Measurements from ENCODE around the gene ARAP1.

The ARAP1 gene

DNA sequence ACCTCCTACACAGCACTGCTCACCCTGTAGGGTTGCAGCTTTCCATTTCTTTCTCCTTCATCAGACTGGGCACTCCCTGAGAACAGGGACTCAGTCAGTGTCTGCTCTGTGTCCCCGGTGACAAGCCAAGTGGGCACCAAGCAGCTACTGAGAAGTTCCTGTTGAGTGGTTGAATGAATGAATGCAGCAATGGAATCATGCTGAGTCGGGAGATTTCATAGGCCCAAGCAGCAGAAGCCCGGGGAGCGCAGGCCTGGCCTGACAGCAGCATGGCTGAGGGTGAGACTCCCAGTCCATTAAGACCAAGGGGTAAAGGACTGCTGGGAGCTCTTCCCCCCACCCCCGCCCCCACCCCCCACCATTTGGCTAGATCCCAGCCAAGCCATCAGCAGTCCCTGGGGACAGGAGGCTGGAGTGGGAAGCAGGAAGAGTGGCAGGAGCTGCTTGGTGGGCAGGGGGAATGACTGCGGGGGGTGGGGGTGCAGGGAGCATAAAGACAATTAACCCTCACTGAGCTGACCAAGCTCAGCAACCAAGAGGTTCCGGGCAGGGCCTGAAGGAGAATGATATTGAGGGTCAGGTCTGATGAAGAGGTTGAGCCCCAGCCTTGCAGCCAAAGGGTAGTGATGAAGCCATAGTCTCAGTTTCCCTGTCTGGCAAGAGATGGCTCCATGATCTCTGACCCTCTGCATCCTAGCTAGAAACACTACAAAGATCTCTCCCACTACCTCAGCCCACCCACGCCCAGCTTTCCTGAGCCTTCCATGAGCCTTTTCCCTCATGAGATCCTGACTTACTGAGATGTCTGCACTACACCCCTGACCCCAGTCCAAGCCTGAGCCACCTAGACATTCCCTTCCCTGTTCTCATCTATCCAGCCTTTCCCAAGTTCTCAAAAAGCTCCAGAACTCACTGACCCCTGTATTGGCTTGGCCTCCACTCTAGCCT, 80.8 kb downstream of the ARAP1 start:
- TF ChIP-seq, protein P1, sequence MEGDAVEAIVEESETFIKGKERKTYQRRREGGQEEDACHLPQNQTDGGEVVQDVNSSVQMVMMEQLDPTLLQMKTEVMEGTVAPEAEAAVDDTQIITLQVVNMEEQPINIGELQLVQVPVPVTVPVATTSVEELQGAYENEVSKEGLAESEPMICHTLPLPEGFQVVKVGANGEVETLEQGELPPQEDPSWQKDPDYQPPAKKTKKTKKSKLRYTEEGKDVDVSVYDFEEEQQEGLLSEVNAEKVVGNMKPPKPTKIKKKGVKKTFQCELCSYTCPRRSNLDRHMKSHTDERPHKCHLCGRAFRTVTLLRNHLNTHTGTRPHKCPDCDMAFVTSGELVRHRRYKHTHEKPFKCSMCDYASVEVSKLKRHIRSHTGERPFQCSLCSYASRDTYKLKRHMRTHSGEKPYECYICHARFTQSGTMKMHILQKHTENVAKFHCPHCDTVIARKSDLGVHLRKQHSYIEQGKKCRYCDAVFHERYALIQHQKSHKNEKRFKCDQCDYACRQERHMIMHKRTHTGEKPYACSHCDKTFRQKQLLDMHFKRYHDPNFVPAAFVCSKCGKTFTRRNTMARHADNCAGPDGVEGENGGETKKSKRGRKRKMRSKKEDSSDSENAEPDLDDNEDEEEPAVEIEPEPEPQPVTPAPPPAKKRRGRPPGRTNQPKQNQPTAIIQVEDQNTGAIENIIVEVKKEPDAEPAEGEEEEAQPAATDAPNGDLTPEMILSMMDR (IDR thresholded peaks at IDR 0.05; ENCODE audit: low read depth, low read length), result no peak
- no peak overlapping the region for H3K4me3 ChIP-seq (replicated peaks in 1 of 2; ENCODE audit: low read depth in 2 of 2, low read length in 2 of 2)
- no peak for DNase-seq (ENCODE audit: low read depth in 2 of 2)

DNA sequence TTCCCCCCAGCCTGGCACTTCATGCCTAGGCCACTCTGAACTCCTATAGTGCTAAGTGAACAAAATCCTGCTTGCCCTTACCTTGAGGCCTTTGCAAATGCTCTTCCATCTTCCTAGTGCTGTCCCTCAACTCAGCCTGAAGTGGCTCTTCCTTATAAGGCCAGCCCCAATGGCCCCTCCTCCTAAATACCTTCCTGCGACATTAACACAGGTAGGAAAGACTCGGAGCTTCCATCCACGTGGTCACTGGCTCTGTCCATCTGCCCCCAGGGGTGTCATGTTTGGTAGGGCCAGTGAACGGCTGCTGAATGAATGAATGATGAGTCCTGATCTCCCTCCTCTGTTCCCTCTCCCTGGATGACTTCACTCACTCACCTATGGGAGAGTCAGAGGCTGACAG, 82.2 kb downstream of the ARAP1 start:
- H3K4me3 ChIP-seq (replicated peaks in 1 of 2; ENCODE audit: low read depth in 2 of 2, low read length in 2 of 2), result no peak overlapping the region
- TF ChIP-seq, protein P1 (IDR thresholded peaks at IDR 0.05; ENCODE audit: low read depth, low read length), result no peak
- no peak for DNase-seq (ENCODE audit: low read depth in 2 of 2)

DNA sequence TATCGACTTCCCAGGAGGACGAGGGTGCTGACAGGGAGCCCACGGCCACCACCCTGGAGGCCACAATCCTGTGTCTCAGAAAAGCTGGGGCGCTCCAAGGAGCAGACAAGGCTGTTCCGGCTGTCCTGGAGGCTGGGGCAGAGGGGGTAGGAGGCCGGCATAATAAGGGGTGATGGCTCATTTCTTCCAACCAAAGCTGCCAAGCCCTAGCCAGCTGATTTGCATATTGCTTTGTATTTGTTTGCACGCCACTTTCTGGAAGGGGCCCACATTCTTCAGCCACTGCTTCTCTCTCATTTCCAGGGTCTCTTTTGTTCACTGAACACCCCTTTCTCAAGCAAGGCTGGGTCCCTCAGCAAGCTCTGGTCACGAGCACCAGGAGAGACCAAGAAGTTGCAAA, 82.7 kb downstream of the ARAP1 start:
- no peak for DNase-seq (ENCODE audit: low read depth in 2 of 2)
- TF ChIP-seq, protein P1 (IDR thresholded peaks at IDR 0.05; ENCODE audit: low read depth, low read length), result no peak
- no peak overlapping the region for H3K4me3 ChIP-seq (replicated peaks in 1 of 2; ENCODE audit: low read depth in 2 of 2, low read length in 2 of 2)

DNA sequence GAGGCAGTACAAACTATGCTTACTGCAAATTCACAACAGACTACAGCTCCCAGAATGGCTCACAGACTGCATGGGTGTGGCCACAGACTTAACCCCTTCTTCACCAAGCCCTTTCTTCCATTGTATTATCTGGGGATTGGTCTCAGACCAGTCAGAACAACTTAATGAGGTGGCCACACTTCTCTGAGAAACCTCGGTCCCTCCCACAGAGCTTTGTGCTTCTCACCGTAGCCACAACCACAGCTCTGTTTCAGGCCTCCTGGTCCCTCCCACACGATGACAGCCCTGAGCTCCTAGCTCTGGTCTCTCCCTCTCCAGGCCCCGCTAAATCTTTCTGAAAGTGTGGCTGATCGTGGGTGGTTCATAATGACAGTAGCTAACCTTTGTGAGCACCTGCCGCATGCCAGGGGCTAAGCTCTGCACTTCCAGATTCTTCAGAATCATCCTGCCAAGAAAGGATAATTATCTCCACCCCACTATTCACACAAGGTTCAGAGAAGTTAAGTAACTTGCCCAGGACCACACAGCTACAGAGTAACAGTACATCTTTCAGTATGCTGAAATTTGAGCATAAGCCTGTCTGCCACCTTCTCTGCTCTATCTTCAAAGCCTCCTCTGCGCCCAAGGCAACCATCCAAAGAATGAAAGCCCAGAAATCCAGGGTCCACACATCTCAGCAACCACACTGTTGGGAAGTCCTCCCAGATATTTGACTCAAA, 83.4 kb downstream of the ARAP1 start:
- no peak for DNase-seq (ENCODE audit: low read depth in 2 of 2)
- H3K4me3 ChIP-seq (replicated peaks in 1 of 2; ENCODE audit: low read depth in 2 of 2, low read length in 2 of 2), result no peak overlapping the region

DNA sequence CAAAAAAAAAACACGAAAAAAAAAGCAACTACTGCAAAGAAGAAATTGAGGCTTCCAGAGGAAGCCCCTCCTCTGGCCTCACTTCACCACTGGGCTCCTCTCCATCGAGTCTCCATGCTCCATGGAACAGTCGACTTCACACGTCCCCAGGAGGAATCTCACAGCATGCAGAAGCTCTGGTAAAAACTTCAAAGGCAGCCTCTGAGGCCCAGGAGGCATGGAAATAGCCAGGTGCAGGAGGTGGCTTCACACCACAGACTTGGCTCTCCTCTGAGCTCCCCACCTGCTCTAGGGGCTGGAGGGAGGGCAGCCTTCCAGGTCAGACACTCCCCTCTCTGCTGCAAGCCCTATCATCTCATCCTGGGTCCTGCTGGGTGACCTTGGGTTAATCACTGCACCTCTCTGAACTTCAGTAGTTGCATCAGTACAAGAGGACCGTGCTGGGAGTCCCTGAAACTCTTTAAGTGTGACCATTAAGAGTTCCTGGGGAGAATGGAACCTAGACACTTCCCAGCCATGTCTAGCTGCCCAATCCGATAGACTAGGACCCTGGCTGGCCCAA, 86.2 kb downstream of the ARAP1 start:
- no peak for DNase-seq (ENCODE audit: low read depth in 2 of 2)
- H3K4me3 ChIP-seq (replicated peaks in 1 of 2; ENCODE audit: low read depth in 2 of 2, low read length in 2 of 2), result no peak overlapping the region
- TF ChIP-seq, protein P1 (IDR thresholded peaks at IDR 0.05; ENCODE audit: low read depth, low read length), result no peak

More for the DNA sequence above, 83.4 kb downstream of the ARAP1 start:
- TF ChIP-seq, protein P1 (IDR thresholded peaks at IDR 0.05; ENCODE audit: low read depth, low read length), result no peak

DNA sequence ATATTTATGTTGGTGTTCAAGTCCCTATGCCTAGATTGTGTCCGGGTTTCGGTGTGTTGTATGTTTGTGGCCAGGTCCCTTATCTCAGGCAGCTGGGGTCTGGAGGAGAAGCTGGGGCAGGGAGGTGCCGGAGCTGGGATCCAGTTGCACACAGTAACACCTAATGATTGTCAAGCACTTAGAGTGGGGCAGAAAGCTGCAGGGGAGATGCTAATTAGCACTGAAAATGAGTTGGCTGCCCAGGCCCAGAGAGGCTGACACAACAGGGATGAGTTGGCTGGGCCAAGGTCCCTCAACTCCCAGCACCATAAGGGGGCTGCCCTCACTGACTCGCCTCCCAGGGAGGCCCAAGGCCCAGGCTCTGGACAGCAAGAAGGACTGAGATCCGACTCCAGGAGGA, 90.2 kb downstream of the ARAP1 start:
- TF ChIP-seq, protein P1 (IDR thresholded peaks at IDR 0.05; ENCODE audit: low read depth, low read length), result no peak
- no peak for DNase-seq (ENCODE audit: low read depth in 2 of 2)

More for the DNA sequence above, 90.2 kb downstream of the ARAP1 start:
- no peak overlapping the region for H3K4me3 ChIP-seq (replicated peaks in 1 of 2; ENCODE audit: low read depth in 2 of 2, low read length in 2 of 2)
